NCI-H1105 (cell line): ENCODE measurements around the gene KREMEN2.

Source experiments
- DNase-seq: peaks from one replicate; lab custom pipeline; 2025; lab: John Stamatoyannopoulos, UW

Gene KREMEN2

GRCh38 chr16:2964475-2965336 is 631 bp downstream of the KREMEN2 start:
- DNase-seq, result peak; percentile 66

DNA sequence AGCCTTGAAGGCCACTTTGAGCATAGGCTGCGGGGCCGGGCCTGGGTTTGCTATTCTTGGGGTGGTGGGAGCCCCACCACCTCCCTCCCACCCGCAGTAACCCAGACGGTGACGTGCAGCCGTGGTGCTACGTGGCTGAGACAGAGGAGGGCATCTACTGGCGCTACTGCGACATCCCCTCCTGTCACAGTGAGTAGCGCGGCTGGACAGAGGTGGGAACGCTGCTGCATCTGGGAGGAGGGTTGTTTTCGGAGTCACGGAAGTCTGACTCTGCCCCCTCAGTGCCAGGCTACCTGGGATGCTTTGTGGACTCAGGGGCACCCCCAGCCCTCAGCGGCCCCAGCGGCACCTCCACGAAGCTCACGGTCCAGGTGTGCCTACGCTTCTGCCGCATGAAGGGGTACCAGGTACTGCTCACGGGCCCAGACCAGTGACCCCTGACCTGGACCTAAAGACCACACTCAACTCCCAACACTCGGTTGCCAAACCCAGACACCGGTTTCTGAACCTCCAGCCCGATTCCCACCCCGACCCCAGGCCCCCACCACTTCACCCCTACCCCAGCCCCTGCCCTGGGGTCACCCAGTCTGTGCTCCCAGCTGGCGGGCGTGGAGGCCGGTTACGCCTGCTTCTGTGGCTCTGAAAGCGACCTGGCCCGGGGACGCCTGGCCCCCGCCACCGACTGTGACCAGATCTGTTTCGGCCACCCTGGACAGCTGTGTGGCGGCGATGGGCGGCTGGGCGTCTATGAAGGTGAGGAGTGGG is 2.1 kb downstream of the KREMEN2 start:
- no peak for DNase-seq

- DNase-seq, result no peak
Observed at GRCh38 chr16:2966808-2967191, 2.7 kb downstream of the KREMEN2 start.

DNA sequence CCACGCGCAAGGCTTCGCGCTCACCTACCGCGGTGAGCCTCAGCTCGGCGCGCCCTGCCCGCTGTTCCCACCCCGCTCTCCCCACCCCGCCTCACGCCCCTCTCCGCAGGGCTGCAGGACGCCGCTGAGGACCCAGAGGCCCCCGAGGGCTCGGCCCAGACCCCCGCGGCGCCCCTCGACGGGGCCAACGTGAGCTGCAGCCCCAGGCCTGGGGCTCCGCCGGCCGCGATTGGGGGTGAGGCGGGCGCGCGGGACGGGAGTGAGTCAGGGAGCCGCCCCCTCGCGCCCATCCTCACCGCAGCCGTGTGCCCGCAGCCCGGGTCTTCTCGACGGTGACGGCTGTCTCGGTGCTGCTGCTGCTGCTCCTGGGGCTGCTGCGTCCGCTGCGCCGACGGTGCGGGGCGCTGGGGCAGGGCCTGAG is 3.1 kb downstream of the KREMEN2 start:
- no peak for DNase-seq

DNA sequence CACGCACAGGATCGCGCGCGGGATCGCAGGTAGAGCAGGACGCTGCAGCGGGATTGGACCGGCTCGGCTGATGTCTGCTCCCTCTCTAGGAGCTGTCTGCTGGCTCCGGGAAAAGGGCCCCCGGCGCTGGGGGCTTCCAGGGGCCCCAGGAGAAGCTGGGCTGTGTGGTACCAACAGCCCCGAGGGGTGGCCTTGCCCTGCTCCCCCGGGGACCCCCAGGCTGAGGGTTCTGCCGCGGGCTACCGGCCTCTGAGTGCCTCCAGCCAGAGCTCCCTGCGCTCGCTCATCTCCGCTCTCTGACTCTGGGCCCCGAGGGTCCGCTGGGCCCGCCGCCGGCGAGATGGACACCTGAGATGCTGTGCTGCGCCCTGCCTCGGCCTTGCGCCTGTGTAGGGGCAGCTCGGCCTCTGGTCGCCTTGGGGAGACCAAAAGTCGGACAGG is 3.7 kb downstream of the KREMEN2 start:
- no peak for DNase-seq

DNA sequence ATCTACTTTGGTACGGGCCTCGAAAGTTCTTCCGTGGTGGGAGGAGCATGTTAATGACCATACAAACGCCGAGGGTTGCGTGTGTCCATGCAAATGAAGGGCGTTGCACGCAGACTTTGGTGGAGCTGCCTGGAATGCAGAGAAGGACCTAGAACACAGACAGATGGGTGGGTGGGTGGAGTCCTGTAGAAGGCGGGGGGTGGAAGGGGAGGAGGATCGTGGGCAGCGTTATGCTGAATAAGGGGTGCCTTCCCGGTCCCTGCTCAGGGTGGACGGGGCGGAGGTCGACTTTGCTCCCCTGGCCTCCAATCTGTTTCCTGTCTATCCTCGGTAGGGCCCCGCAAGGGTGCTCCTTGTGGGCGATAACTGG is 4.3 kb downstream of the KREMEN2 start:
- DNase-seq, result no peak

DNA sequence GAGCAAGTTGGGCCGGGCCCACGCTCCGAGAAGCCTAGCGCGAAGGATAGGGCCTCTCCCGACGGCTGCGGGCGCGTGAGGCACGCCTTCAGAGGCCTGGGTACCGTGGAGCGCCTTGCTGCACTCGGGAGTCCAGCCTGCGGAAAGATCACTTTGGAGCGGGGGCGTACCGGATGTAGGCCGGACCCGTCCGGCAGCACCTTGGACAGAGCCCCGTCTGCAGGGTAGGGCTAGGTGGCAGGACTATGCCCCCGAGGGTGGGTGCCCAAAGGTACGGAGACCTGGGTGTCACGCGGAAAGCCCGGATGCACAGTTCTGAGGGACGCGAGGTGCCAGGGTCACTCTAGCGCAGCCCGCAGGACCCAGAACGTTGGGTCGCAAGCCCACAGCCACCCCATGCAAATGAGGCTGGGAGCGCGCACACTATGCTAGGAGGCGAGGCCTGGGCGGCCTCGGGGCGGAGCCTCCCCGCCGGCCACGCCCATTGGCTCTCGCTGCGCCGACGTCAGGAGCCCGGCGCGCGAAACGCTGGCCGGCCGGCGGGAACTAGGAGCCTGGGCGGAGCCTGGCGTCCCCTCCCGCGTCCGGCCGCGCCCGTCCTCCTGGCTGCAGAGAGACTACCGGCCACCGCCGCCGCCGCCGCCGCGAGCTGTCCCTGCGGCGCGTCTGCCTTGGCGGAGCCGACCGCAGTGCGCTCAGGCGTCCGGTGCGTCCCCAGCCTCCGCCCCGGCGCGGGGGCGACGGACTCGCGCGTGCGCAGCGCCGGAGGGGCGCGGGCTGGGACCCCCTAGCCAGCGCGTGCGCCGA is 4.9 kb downstream of the KREMEN2 start, which contains the start of gene PAQR4:
Gene PAQR4, plus strand, starts transcription at position 611 of the 807 bp plus-strand sequence. CDS start 327 bp downstream, outside the sequence.
- peak; percentile 49 for DNase-seq

- no peak for DNase-seq
Observed at GRCh38 chr16:2969545-2970521, 5.8 kb downstream of the KREMEN2 start.

- no peak for DNase-seq
Observed at GRCh38 chr16:2970563-2970962, 6.5 kb downstream of the KREMEN2 start.

DNA sequence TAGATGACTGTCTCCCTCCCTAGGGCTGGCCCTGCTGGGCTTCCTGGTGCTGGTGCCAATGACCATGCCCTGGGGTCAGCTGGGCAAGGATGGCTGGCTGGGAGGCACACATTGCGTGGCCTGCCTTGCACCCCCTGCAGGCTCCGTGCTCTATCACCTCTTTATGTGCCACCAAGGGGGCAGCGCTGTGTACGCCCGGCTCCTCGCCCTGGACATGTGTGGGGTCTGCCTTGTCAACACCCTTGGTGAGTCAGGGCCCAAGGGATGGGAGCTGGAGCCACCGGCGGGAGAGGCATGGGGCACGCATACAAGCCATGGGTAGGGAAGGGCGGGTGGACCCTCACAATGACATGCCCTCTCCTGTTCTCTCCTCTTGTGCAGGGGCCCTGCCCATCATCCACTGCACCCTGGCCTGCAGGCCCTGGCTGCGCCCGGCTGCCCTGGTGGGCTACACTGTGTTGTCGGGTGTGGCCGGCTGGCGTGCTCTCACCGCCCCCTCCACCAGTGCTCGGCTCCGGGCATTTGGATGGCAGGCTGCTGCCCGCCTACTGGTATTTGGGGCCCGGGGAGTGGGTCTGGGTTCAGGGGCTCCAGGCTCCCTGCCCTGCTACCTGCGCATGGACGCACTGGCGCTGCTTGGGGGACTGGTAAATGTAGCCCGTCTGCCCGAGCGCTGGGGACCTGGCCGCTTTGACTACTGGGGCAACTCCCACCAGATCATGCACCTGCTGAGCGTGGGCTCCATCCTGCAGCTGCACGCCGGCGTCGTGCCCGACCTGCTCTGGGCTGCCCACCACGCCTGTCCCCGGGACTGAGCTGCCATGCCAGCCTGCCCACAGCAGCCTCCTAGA is 7.3 kb downstream of the KREMEN2 start:
- DNase-seq, result no peak

DNA sequence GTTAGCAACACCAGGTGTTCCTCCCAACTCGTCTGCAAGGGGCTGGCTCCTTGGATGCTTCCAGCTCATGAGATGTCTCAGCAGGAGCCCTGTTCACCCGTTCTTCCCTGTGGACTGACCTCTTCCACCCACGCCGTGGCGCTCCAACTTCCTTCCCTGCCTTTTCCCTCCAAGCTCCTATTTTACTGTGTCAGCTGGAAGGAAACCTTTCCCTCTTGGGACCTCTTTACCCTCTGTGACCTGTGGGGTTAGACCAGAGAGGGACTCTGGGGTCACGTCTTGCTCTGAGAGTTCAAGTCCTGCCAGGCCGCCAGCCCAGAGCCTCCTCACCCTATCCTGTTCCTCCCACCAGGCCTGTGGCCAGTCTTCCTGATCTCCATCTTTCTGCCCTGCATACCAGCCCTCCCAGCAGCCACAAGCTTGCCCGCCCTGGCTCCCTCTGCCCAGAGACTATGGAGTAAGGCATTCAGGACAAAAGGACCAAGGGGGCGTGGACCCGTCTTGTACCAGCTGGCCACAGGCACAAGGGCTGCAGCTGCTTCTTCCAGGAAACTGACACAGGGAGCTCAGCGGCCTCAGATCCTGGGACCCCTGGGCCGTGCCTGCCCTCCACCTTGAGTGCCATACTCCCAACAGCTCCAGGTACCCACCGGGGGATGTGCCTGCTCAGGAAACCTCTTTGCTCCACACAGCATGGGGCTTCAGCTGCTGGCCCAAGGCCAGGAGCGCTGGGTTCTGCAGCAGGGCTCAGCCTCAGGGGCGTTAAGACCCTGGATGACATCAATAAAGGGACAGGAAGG is 8.1 kb downstream of the KREMEN2 start:
- no peak for DNase-seq

DNA sequence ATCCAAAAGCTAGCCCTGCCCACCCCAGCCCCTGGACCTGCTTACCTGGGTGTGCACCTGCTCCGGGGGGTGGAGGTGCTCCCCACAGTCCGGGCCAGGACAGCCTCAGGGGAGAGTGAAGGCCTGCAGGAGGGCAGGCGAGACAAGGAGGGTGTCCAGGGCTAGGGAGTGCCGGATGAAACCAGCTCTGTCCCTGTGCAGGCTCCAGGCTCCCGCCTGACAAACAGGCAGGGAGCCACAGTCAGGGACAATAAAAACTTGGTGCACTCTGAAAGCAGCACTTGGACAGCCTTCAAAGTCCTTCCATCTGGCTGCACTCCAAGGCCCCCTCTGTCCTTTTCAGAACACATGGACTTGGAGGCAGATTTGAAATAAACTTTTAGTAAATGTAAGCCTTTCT is 9.0 kb downstream of the KREMEN2 start:
- DNase-seq, result no peak

- DNase-seq, result no peak
Observed at GRCh38 chr16:2973605-2974318, 9.7 kb downstream of the KREMEN2 start.

DNA sequence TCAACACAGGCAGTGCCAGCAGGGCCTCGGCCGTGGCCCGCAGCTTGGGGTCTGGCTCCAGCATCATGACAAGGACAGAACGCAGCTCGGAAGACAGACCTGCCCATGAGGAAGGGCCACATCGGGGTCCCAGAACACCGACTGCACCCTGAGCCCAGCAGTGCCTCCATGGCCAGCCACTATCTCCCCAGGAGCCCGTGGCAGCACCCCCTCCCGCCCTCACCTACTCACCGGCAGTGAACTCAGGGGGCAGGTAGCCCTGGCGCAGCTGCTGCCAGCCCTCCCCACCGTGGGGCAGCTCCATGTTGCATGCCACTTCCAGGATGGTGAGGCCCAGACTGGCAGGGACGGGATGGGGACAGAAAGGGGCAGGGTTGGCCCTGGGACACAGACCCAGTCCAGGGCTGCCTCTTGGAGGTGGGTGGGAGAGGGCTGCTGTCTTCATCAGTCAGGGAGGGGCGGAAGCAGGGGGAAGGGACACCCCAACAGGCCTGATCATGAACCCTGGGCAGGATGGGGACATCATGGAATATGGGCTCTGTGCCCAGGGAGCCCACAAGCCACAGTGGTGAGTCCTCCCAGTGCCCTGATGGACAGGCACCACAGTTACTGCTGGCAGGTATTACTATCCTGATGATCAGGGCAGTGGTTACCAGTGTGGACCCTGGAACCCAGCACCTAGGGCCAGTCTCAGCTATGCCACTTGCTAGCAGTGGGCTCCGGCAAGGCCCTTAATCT is 10.4 kb downstream of the KREMEN2 start:
- DNase-seq, result no peak

DNA sequence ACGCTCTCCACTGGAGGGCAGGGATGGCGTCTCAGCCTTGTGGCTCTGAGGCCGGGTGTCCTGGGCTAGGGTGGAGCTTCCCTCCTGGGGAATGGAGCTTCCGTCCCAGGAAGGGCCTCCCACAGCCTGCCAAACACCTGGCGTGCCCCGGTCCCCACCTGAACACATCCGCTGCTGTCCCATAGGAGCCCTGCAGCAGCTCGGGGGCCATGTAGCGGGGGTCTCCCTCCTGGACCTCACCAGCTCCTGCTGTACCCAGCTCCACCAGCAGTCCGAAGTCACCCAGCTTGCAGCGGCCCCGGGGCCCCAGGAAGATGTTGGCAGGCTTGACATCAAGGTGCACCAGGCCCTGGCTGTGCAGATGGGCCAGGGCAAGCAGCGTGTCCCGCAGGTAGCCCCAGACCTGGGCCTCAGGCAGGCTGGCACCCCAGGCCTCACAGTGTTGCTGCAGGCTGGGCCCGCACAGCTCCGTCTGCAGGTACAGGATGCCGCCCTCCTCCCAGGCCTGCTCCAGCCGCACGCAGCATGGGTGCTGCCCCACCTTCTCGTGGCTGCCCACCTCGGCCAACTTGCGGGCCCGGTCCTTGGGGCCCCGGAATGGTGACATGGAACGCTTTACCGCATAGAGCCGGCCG is 11.2 kb downstream of the KREMEN2 start:
- no peak for DNase-seq

GRCh38 chr16:2976201-2976600 is 12.1 kb downstream of the KREMEN2 start:
- no peak for DNase-seq

DNA sequence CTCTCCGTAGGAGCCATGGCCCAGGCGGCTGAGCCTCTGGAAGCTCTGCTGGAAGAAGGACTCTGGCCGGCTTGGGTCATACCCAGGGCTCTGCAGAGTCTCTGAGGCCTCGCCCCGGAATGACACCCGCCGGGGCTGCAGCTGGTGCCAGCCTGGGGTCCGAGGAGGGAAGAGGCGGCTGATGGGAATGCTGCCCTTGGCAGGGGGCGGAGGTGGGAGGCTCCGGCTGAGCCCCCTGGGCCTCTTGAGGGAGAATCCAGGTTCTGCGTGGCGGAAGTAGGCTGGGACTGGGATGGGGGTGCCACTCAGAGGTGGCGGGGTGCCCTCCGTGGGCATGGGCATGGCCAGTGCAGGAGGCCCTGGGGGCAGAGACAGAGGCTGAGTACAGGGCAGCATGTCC is 12.6 kb downstream of the KREMEN2 start:
- no peak for DNase-seq
